CD4-positive, alpha-beta T cell (primary cell): ENCODE data around the gene CABCOCO1. TPM values are rescaled to one million over a fixed set of nuclear protein-coding genes. Genes with fewer than 3 reads are reported as not detected.

Experiments used
- ATAC-seq: fragments of 200-7000 bp; cut with Tn5 transposase; one replicate; pipeline ENCODE4 v1.10.0; 2022; ENCODE audit warnings: mild to moderate bottlenecking; ENCODE audit not compliant: poor library complexity
- CTCF ChIA-PET: fragments of 350-600 bp; sonication (Branson Sonifier 250); formaldehyde crosslinking; loops from one replicate; lab custom pipeline; 2021; ENCODE audit warnings: antibody characterized with exemption, inconsistent platforms; lab: Charles Lee
- POLR2A ChIA-PET: fragments of 350-600 bp; sonication (Branson Sonifier 250); formaldehyde crosslinking; loops from one replicate; lab custom pipeline; 2021; ENCODE audit warnings: antibody characterized with exemption, inconsistent platforms; lab: Charles Lee
- DNase-seq, 14 experiments: peaks; one replicate each; pipeline ENCODE4 v3.0.0-alpha.2; 2013 to 2020; ENCODE audit warnings: mixed read lengths in 2 of 14
- H3K27ac ChIP-seq, 2 donors: one replicate each; pipeline versions ENCODE4 v1.5.1 to v1.7.0; 2013; ENCODE audit warnings: low read length in 2 of 2, low read depth in 1 of 2, mild to moderate bottlenecking in 1 of 2
- H3K27me3 ChIP-seq, 2 experiments: 1 replicate in 1 of 2; 2 replicates in 1 of 2; pipeline versions ENCODE4 v1.6.1 to v1.7.0; 2013; ENCODE audit warnings: low read length in 2 of 2, control low read depth in 1 of 2, mild to moderate bottlenecking in 1 of 2, moderate library complexity in 1 of 2; ENCODE audit not compliant: insufficient read depth in 2 of 2, control insufficient read depth in 1 of 2
- H3K36me3 ChIP-seq: one replicate; pipeline ENCODE4 v1.6.1; 2013; ENCODE audit warnings: low read length, control low read depth; ENCODE audit not compliant: insufficient read depth
- H3K4me1 ChIP-seq: one replicate; pipeline ENCODE4 v1.6.1; 2013; ENCODE audit warnings: low read length, control low read depth; ENCODE audit not compliant: insufficient read depth
- H3K4me3 ChIP-seq: one replicate; pipeline ENCODE4 v1.5.1; 2013; ENCODE audit warnings: mild to moderate bottlenecking, low read length, moderate library complexity
- H3K9me3 ChIP-seq, 2 experiments: 1 replicate in 1 of 2; 2 replicates in 1 of 2; pipeline versions ENCODE4 v1.6.1 to v1.7.0; 2013; ENCODE audit warnings: low read length in 2 of 2, mild to moderate bottlenecking in 2 of 2, control low read depth in 1 of 2, moderate library complexity in 1 of 2; ENCODE audit not compliant: control insufficient read depth in 1 of 2, insufficient read depth in 1 of 2
- H3K27ac Mint-ChIP-seq: one replicate; pipeline ENCODE4 v1.8.0; 2020; ENCODE audit warnings: mixed read lengths
- H3K27me3 Mint-ChIP-seq: one replicate; pipeline ENCODE4 v1.8.0; 2021; ENCODE audit warnings: mixed read lengths
- H3K36me3 Mint-ChIP-seq: one replicate; pipeline ENCODE4 v1.8.0; 2021; ENCODE audit warnings: low read depth, mixed read lengths
- H3K4me1 Mint-ChIP-seq: one replicate; pipeline ENCODE4 v1.8.0; 2021; ENCODE audit warnings: low read depth, mixed read lengths
- H3K4me3 Mint-ChIP-seq: one replicate; pipeline ENCODE4 v1.8.0; 2020; ENCODE audit warnings: mild to moderate bottlenecking, mixed read lengths
- H3K9me3 Mint-ChIP-seq: one replicate; pipeline ENCODE4 v1.8.0; 2020; ENCODE audit warnings: mixed read lengths
- CTCF ChIP-seq: fragments of 200-600 bp; IDR thresholded peaks from one replicate; pipeline ENCODE4 v1.8.0; 2022; ENCODE audit warnings: antibody characterized with exemption, mild to moderate bottlenecking
- intact Hi-C, 2 experiments: fragments of 100-400 bp; cut with DNase I in 1 of 2; cut with micrococcal nuclease in 1 of 2; formaldehyde crosslinking; loops; one replicate each; pipeline versions ENCODE4 v1.15.1 to v1.9.0; 2023 to 2025; cut with DNase I, micrococcal nuclease
- total RNA-seq, 174 experiments: library from RNA in 2 of 174; stranded (reverse) in 2 of 174; gene quantifications; one replicate each; pipeline ENCODE4 v1.2.3 and lab custom pipeline; 2021 to 2026

Gene CABCOCO1
- total RNA-seq, 2 experiments from 2014 or later: not detected

GRCh38 chr10:61804414-61804813, 141.7 kb downstream of the CABCOCO1 start:
- Mint-ChIP-seq H3K4me3 (no peak overlapping the region), H3K4me1 (no peaks in the 10 kb centered on the region), H3K27me3 (no peaks in the 10 kb centered on the region), H3K9me3 (no peaks in the 10 kb centered on the region), H3K36me3 (no peaks in the 10 kb centered on the region), H3K27ac (no peak overlapping the region)
- DNase-seq (no peak), ATAC-seq (no peak)
- ChIA-PET CTCF (no interaction called here), POLR2A (no interaction called here)
- no peak for TF ChIP-seq CTCF
- Histone ChIP-seq H3K9me3 (no peaks in the 10 kb centered on the region), H3K27me3 (no peaks in the 10 kb centered on the region), H3K4me1 (no peaks in the 10 kb centered on the region), H3K4me3 (no peak overlapping the region), H3K27ac (no peak overlapping the region), H3K36me3 (no peaks in the 10 kb centered on the region)
- intact Hi-C loops: no loop called here

- ChIA-PET POLR2A (no interaction called here), CTCF (no interaction called here)
- no peaks in the 10 kb centered on the region for H3K27me3 Mint-ChIP-seq
- H3K9me3 ChIP-seq: no peaks in the 10 kb centered on the region
- ATAC-seq (no peak), DNase-seq (no peak)
- no peak overlapping the region for H3K4me3 ChIP-seq
- intact Hi-C loops: no loop called here
- H3K27me3 ChIP-seq: no peaks in the 10 kb centered on the region
- no peaks in the 10 kb centered on the region for H3K36me3 Mint-ChIP-seq
- no peak overlapping the region for H3K27ac ChIP-seq
- no peak overlapping the region for H3K27ac Mint-ChIP-seq
- no peak overlapping the region for H3K4me3 Mint-ChIP-seq
- H3K9me3 Mint-ChIP-seq: no peaks in the 10 kb centered on the region
- H3K4me1 Mint-ChIP-seq: no peaks in the 10 kb centered on the region
- no peaks in the 10 kb centered on the region for H3K36me3 ChIP-seq
- no peaks in the 10 kb centered on the region for H3K4me1 ChIP-seq
- TF ChIP-seq CTCF: no peak
These were observed 142.4 kb downstream of the CABCOCO1 start for GRCh38 chr10:61805091-61805490.

- Mint-ChIP-seq H3K27me3 (no peaks in the 10 kb centered on the region), H3K27ac (no peak overlapping the region), H3K4me3 (no peak overlapping the region), H3K9me3 (no peaks in the 10 kb centered on the region), H3K36me3 (no peaks in the 10 kb centered on the region), H3K4me1 (no peaks in the 10 kb centered on the region)
- no peaks in the 10 kb centered on the region for H3K4me1 ChIP-seq
- H3K9me3 ChIP-seq: no peaks in the 10 kb centered on the region
- no peak for DNase-seq
- CTCF ChIA-PET: no interaction called here
- POLR2A ChIA-PET: interaction anchor here (0.6 kb wide), 1 partner anchor 211 kb away, joined by 5 read pairs; no protein-coding TSS in a partner anchor
- H3K4me3 ChIP-seq: no peak overlapping the region
- ATAC-seq: no peak
- no peak overlapping the region for H3K27ac ChIP-seq
- H3K36me3 ChIP-seq: no peaks in the 10 kb centered on the region
- no peaks in the 10 kb centered on the region for H3K27me3 ChIP-seq
- TF ChIP-seq CTCF: no peak
- intact Hi-C loops: no loop called here
These were observed 147.5 kb downstream of the CABCOCO1 start for GRCh38 chr10:61810263-61810662.
